ENCODE data around the gene POLR2E.
A peak's percentile ranks its signal among the peaks of the same experiment; 100 is the strongest.

The POLR2E gene

GRCh38 chr19:1051791-1052190 lies 43.4 kb downstream of the POLR2E start:
- DNase-seq (ENCODE audit: low read depth in 4 of 4, low spot score in 1 of 4), result no peak

DNA sequence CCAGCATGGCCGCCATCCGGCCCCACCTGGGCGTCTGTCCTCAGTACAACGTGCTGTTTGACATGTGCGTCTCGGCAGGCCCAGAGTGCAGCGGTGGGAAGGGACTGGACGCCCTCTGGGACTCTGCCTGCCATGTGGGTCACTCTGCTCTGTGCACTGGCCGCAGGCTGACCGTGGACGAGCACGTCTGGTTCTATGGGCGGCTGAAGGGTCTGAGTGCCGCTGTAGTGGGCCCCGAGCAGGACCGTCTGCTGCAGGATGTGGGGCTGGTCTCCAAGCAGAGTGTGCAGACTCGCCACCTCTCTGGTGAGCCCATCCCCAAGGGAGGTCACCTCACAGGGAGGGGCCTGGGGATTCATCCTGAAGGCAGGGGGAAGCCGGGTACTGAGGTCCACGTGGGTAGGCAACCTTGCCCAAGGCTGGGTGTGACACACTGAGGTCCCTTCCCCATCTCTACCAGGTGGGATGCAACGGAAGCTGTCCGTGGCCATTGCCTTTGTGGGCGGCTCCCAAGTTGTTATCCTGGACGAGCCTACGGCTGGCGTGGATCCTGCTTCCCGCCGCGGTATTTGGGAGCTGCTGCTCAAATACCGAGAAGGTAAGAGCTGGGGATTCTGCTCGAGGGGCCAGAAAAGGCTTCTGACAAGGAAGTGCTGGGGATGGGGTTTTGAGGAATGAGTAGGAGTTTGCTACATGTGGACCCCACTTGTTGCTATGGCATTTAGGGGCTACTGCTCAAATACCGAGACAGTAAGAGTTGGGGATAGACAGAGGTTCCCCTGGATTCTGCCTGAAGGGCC lies 44.0 kb downstream of the POLR2E start:
- DNase-seq (ENCODE audit: low read depth in 4 of 4, low spot score in 1 of 4), result no peak

GRCh38 chr19:1049800-1050199 lies 45.4 kb downstream of the POLR2E start:
- DNase-seq (ENCODE audit: low read depth in 4 of 4, low spot score in 1 of 4), result no peak

GRCh38 chr19:1049106-1049505 lies 46.1 kb downstream of the POLR2E start:
- no peak for DNase-seq (ENCODE audit: low read depth in 4 of 4, low spot score in 1 of 4)

- no peak for DNase-seq (ENCODE audit: low read depth in 4 of 4, low spot score in 1 of 4)
These were observed 47.5 kb downstream of the POLR2E start for GRCh38 chr19:1047696-1048147.

DNA sequence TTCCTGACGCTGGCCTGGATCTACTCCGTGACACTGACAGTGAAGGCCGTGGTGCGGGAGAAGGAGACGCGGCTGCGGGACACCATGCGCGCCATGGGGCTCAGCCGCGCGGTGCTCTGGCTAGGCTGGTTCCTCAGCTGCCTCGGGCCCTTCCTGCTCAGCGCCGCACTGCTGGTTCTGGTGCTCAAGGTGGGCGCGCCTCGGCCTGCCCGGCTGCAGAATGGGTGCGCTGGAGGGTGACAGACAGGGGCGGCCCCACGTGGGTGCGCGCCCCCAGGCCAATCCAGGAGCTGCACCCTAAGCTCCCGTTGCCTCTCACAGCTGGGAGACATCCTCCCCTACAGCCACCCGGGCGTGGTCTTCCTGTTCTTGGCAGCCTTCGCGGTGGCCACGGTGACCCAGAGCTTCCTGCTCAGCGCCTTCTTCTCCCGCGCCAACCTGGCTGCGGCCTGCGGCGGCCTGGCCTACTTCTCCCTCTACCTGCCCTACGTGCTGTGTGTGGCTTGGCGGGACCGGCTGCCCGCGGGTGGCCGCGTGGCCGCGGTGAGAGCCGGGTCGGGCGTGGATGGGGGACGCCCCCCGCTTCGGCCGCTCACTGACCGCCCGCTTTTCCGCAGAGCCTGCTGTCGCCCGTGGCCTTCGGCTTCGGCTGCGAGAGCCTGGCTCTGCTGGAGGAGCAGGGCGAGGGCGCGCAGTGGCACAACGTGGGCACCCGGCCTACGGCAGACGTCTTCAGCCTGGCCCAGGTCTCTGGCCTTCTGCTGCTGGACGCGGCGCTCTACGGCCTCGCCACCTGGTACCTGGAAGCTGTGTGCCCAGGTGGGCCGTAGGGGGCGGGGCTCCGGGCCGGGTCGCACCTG lies 48.1 kb downstream of the POLR2E start:
- no peak for DNase-seq (ENCODE audit: low read depth in 4 of 4, low spot score in 1 of 4)

- no peak for DNase-seq (ENCODE audit: low read depth in 4 of 4, low spot score in 1 of 4)
These were observed 49.0 kb downstream of the POLR2E start for GRCh38 chr19:1046117-1046626.

GRCh38 chr19:1045247-1045603 lies 50.0 kb downstream of the POLR2E start:
- DNase-seq (ENCODE audit: low read depth in 4 of 4, low spot score in 1 of 4), result peak in 1 of 4 experiments; percentile 69

DNA sequence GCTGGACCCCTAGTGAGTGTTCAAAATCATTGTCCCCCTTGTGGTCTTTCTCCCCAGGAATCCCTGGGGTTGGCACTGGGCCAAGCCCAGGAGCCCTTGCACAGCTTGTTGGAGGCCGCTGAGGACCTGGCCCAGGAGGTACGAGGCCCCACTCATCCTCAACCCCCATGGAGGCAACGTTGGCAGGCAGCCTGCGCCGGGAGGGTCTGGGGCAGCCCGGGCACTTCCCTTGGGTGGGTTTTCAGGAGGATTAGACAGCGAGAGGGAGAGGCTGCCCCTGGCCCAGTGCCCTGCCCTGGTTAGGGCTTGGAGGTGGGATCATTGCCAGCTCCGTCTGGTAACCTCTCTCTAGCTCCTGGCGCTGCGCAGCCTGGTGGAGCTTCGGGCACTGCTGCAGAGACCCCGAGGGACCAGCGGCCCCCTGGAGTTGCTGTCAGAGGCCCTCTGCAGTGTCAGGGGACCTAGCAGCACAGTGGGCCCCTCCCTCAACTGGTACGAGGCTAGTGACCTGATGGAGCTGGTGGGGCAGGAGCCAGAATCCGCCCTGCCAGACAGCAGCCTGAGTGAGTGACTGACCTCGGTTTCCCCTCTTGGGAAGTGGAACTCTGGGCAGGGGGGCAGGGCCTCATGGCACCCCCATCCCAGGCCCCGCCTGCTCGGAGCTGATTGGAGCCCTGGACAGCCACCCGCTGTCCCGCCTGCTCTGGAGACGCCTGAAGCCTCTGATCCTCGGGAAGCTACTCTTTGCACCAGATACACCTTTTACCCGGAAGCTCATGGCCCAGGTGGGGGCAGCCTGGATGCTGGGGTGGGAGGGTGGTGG lies 52.3 kb downstream of the POLR2E start:
- no peak for DNase-seq (ENCODE audit: low read depth in 4 of 4, low spot score in 1 of 4)

DNA sequence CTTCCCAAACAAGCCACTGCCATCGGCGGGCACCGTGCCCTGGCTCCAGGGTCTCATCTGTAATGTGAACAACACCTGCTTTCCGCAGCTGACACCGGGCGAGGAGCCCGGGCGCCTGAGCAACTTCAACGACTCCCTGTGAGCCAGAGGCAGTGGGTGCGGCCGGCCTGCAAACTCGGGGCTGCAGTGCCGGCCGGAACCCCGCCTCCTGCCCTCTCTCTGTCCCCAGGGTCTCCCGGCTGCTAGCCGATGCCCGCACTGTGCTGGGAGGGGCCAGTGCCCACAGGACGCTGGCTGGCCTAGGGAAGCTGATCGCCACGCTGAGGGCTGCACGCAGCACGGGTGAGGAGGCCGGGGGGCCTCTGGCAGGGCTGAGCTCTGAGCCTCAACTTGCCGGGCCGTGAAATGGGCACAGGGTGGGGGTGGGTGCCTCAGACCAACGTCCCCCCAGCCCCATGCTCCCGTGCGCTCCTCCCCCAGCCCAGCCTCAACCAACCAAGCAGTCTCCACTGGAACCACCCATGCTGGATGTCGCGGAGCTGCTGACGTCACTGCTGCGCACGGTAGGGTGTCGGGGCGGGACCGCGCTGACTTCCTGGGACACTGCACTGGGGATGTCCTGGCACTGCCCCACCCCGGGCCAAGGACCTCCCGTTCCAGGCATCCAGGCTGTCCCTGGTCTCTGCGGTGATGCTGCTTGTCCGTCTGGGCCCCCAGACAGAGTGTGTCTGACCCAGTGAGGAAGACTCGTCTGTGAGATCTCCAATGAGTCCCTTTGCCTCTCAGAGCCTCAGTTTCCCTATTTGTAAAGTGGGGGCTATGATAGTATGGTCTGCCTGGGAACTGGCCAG lies 53.1 kb downstream of the POLR2E start:
- no peak for DNase-seq (ENCODE audit: low read depth in 4 of 4, low spot score in 1 of 4)

- DNase-seq (ENCODE audit: low read depth in 4 of 4, low spot score in 1 of 4), result no peak
These were observed 53.8 kb downstream of the POLR2E start for GRCh38 chr19:1041272-1041834.

DNA sequence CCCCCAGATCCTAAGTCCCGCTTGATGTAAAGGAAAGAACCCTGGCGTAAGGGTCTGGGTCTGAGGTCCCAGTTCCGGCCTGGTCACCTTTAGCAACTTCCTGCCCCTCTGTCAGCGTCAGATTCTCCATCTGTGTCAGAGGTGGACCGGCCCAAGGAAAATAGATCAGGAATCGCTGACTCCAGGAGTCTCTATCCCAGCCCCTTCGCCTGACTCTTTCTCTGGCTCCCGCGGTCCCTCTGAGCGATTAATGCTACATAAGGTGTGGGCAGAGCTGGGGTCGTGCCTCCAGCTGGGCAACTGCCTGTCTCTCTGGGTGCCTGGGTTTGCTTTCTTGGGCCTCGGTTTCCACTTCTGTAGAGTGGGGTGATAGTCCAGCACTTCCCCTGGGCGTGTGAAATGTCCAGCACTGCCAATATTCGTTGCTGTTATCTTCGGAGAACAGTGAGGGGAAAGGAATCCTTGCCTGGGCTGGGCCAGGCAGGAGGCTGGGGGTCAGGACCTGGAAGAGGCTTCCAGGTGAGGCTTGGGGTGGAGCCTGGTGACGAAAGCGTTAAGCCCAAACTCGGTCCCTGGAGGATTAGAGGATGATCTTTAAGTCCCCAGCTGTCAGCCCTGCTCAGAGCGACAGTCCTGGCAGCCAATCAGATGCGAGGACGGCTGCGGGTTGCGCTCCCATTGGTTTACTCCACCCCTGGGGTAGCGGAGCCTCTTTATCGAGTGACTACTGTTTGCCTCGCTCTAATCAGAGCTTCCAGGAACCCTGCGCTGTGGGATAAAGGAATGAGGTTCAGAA lies 54.5 kb downstream of the POLR2E start:
- DNase-seq (ENCODE audit: low read depth in 4 of 4, low spot score in 1 of 4), result peak in 3 of 4 experiments; percentile 77 to 86 (median 84)

- peak; percentile 95 to 100 (median 99) for DNase-seq (ENCODE audit: low read depth in 4 of 4, low spot score in 1 of 4)
These were observed 55.3 kb downstream of the POLR2E start, which contains the start of gene ABCA7 for GRCh38 chr19:1039646-1040475. TSS of gene ABCA7 (plus strand) at chr19:1040107. CDS start at chr19:1041362, 1,255 bp downstream.

GRCh38 chr19:1038978-1039645 lies 56.1 kb downstream of the POLR2E start:
- no peak for DNase-seq (ENCODE audit: low read depth in 4 of 4, low spot score in 1 of 4)

- no peak for DNase-seq (ENCODE audit: low read depth in 4 of 4, low spot score in 1 of 4)
These were observed 57.5 kb downstream of the POLR2E start for GRCh38 chr19:1037621-1038064.

Data from stimulated activated CD4-positive, alpha-beta T cell treated with anti-CD3 and anti-CD28 coated beads, Interleukin-1b, Interleukin-23, amount 100 ng/mL, for 24 hours (primary cell).